Muscle of leg (tissue), 11 donors: ENCODE measurements around the gene BABAM2. TPM values are rescaled to one million over a fixed set of nuclear protein-coding genes. Genes with fewer than 3 reads are reported as not detected.
A peak's percentile ranks its signal among the peaks of the same experiment; 100 is the strongest.

Experiments used
- DNase-seq: peaks from one replicate; pipeline ENCODE4 v3.0.0; 2013
- H3K27ac ChIP-seq: one replicate; pipeline ENCODE4 v1.5.1; 2013; ENCODE audit warnings: mild to moderate bottlenecking, low read length, control low read depth
- H3K27me3 ChIP-seq: one replicate; pipeline ENCODE4 v1.6.1; 2013; ENCODE audit warnings: low read length; ENCODE audit not compliant: control insufficient read depth, insufficient read depth
- H3K36me3 ChIP-seq: one replicate; pipeline ENCODE4 v1.6.1; 2013; ENCODE audit warnings: low read length; ENCODE audit not compliant: control insufficient read depth, insufficient read depth
- H3K4me1 ChIP-seq: one replicate; pipeline ENCODE4 v1.6.1; 2013; ENCODE audit warnings: low read length; ENCODE audit not compliant: control insufficient read depth, insufficient read depth
- H3K4me3 ChIP-seq: one replicate; pipeline ENCODE4 v1.5.1; 2013; ENCODE audit warnings: low read length, control low read depth
- H3K9me3 ChIP-seq: replicated peaks from 2 replicates; pipeline ENCODE4 v1.6.1; 2013; ENCODE audit warnings: low read depth, low read length; ENCODE audit not compliant: control insufficient read depth
- WGBS: methylation state at CpG from one replicate; pipeline ENCODE4 v1.1.5; 2013; ENCODE audit warnings: missing lambda C conversion rate; ENCODE audit not compliant: insufficient coverage; 5-methylcytosine and 5-hydroxymethylcytosine counted together
- polyA plus RNA-seq, 8 donors: library from polyadenylated mRNA; unstranded; fragments of 120-200 nt; gene quantifications; one replicate each; pipeline versions ENCODE4 v1.2.1 to v1.2.3, GENCODE V29; 2013; ENCODE audit warnings: inconsistent platforms in 1 of 8, low replicate concordance in 1 of 8; ENCODE audit not compliant: insufficient read length in 8 of 8, insufficient read depth in 1 of 8
- total RNA-seq: library from RNA; stranded (reverse); fragments of 120-200 nt; gene quantifications from one replicate; pipeline ENCODE4 v1.2.4, GENCODE V29; 2013

The BABAM2 gene
- total and polyA plus RNA-seq, 9 donors, result 16.1 to 23.6 (median 21.4) TPM

DNA sequence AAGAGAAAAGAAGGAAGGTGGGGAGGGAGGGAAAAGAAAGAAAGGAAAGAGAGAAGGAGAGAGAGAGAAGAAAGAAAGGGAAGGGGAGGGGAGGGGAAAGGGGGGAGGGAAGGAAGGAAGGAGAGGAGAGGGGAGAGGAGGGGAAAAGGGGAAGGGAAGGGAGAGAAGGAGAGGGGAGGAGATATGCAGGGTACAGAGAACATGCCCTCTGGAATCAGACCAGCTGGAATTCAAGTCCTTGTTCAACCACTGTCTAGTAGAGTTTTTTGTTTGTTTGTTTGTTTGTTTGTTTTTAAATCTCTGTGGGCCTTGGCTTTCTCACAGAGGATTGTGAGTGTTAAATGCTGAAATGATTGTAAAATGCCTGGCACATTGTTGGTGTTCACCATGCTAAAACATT lies 424.4 kb downstream of the BABAM2 start:
- H3K4me1 ChIP-seq, result peaks cover 18% of the 10 kb centered on the region
- peaks cover 2% of the 10 kb centered on the region for H3K36me3 ChIP-seq
- no peaks in the 10 kb centered on the region for H3K9me3 ChIP-seq
- DNase-seq, result no peak
- H3K27me3 ChIP-seq, result no peaks in the 10 kb centered on the region
- no peak overlapping the region for H3K4me3 ChIP-seq
- H3K27ac ChIP-seq, result no peak overlapping the region

GRCh38 chr2:28316546-28317335 lies 426.2 kb downstream of the BABAM2 start:
- DNase-seq, result no peak
- 87% methylated on average over 12 of the region's 14 CpGs for WGBS
- Histone ChIP-seq H3K4me1 (peaks cover 20% of the 10 kb centered on the region), H3K36me3 (no peaks in the 10 kb centered on the region), H3K27me3 (no peaks in the 10 kb centered on the region), H3K27ac (no peak overlapping the region), H3K9me3 (no peaks in the 10 kb centered on the region), H3K4me3 (no peak overlapping the region)

GRCh38 chr2:28317390-28317789 lies 426.9 kb downstream of the BABAM2 start:
- 90% methylated on average over 2 of the region's 2 CpGs for WGBS
- H3K36me3 ChIP-seq, result no peaks in the 10 kb centered on the region

DNA sequence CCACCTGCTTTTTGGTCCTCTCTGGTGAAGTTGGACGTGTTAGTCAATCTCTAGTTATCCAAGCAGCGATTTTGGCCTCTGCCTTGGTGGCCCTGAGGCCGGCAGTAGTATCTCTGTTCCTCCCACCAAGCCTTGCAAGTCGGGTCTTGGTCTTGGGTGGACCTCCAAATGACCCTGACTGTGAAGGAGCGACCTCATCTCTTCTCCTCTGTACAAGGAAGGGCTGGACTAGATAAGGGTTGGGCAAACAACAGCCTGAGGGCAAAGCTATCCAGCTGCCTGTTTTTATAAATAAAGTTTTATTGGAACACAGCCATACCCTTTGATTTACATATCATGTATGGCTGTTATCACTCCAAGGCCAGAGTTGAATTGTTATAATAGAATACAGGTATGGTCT lies 427.5 kb downstream of the BABAM2 start:
- DNase-seq, result no peak
- Histone ChIP-seq H3K27me3 (no peaks in the 10 kb centered on the region), H3K27ac (no peak overlapping the region), H3K4me1 (peaks cover 16% of the 10 kb centered on the region), H3K4me3 (no peak overlapping the region), H3K9me3 (no peaks in the 10 kb centered on the region), H3K36me3 (no peaks in the 10 kb centered on the region)
- WGBS, result 97% methylated on average over 3 of the region's 5 CpGs

More at GRCh38 chr2:28317390-28317789, 426.9 kb downstream of the BABAM2 start:
- Histone ChIP-seq H3K9me3 (no peaks in the 10 kb centered on the region), H3K27ac (no peak overlapping the region), H3K27me3 (no peaks in the 10 kb centered on the region), H3K4me3 (no peak overlapping the region), H3K4me1 (peaks cover 16% of the 10 kb centered on the region)
- DNase-seq, result no peak

- Histone ChIP-seq H3K27me3 (no peaks in the 10 kb centered on the region), H3K9me3 (no peaks in the 10 kb centered on the region), H3K4me3 (no peak overlapping the region), H3K4me1 (peaks cover 16% of the 10 kb centered on the region), H3K36me3 (no peaks in the 10 kb centered on the region), H3K27ac (no peak overlapping the region)
- 69% methylated on average over 3 of the region's 6 CpGs for WGBS
- DNase-seq, result no peak
Measured at GRCh38 chr2:28318462-28319117, 428.1 kb downstream of the BABAM2 start.

DNA sequence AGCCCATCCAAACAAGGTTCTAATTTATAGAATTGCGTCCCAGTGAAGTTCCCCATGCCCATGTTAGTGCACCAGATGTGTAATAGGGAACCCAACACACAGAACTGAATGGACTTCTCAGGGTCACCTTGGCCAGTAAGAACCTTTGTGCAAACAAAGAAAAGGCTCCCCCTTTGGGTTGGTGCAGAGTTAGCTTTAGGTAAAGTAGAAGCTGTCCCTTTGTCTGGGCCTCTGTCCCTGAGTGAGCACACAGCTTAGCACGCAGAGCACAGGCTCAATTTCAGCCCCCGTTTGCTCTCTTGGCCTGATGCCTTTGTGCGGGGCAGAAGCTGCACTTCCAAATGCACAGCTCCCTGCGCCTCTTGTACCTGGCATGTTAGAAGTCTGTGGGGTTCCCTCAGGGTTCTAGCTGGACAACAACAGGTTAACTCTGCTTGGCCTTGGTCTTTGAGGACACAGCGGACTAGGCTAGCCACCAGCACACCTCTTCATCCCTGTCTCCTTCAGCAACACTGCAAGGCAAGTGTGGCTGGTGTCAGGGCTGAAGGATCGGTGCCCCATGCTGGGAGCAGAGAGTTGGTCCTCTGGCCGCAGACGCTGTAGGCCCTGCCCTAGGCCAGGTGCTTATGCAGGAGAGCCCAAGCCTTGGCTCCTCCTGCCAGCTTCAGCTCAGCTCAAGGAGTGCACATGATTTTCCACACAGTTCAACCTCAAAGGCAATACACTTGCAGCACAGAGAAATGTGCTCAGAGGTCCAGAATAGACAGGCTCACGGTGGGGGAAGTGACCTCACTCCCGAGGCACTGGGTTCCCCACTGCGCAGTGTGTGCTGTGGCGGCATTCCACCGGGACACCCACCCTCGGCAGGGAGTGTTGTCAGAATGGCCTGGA lies 428.8 kb downstream of the BABAM2 start:
- 63% methylated on average over 12 of the region's 15 CpGs for WGBS
- Histone ChIP-seq H3K4me1 (peaks cover 16% of the 10 kb centered on the region), H3K4me3 (no peak overlapping the region), H3K9me3 (no peaks in the 10 kb centered on the region), H3K27me3 (no peaks in the 10 kb centered on the region), H3K36me3 (no peaks in the 10 kb centered on the region), H3K27ac (peak overlapping the region; percentile 15)
- DNase-seq, result no peak

DNA sequence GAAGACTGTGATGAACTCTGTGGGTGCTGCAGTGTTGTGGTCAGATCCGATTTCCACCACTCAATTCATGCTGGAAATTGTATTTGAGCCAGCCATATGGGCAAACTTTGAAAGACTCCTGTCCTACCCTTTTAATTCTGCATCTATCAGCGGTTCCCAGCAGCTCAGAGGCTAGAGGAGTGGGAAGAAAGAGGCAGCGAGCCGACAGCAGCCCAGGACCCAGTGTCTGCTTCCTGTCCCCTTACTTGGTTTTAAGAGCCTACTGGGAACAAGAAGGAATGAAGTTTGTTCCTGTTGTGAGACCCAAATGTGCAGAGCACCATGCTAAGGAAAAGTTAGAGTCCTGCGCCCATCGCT lies 429.5 kb downstream of the BABAM2 start:
- H3K4me1 ChIP-seq, result peaks cover 16% of the 10 kb centered on the region

DNA sequence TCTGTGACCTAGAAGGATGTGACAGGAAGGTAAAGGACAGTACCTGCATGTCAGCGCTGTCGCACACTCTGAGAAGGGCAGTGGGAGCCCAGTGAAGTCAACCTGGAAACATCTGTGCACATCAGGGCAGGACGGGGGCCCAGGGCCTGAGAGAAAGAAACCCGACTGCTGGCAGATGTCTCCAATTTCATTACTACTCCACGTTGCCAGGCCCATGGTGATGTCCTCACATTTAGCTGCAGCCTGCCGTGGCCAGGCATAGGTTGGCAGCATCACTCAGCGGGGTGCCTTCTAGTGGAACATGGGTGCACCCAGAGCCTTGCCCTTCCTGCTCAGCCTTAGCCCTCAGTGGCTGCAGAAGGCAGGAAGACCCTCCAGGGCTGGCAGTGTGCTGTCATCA lies 429.8 kb downstream of the BABAM2 start:
- no peaks in the 10 kb centered on the region for H3K36me3 ChIP-seq
- no peak overlapping the region for H3K4me3 ChIP-seq
- no peak overlapping the region for H3K27ac ChIP-seq

More for the DNA sequence above, 429.5 kb downstream of the BABAM2 start:
- Histone ChIP-seq H3K9me3 (no peaks in the 10 kb centered on the region), H3K27ac (no peak overlapping the region), H3K4me3 (no peak overlapping the region), H3K27me3 (no peaks in the 10 kb centered on the region), H3K36me3 (no peaks in the 10 kb centered on the region)
- 62% methylated on average over 4 of the region's 6 CpGs for WGBS
- no peak for DNase-seq

DNA sequence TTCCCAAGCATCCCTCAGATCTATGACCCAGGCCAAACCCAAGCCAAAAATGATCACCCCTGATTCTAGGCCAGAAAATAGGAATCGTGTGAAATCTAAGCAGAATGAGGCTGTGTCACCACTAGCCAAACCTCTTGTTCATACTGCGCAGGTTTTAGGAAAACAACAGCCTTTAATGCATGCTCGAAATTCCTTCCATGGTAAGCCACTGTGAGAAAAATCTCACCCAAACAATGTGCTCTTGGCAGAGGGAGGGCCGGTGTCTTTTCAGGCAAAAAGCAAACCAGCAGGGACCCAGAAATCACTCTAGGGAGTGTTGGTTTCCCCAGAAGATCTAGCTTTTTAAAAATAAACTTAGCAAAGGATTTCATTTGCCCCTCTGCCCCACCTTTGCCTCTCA lies 430.9 kb downstream of the BABAM2 start:
- Histone ChIP-seq H3K36me3 (no peaks in the 10 kb centered on the region), H3K9me3 (no peaks in the 10 kb centered on the region), H3K4me3 (no peak overlapping the region), H3K4me1 (peaks cover 29% of the 10 kb centered on the region), H3K27me3 (no peaks in the 10 kb centered on the region), H3K27ac (no peak overlapping the region)
- WGBS, result 56% methylated on average over 3 of the region's 4 CpGs
- no peak for DNase-seq

More for the DNA sequence above, 429.8 kb downstream of the BABAM2 start:
- Histone ChIP-seq H3K9me3 (no peaks in the 10 kb centered on the region), H3K4me1 (peaks cover 19% of the 10 kb centered on the region), H3K27me3 (no peaks in the 10 kb centered on the region)
- no peak for DNase-seq
- WGBS, result 78% methylated on average over 4 of the region's 7 CpGs

- peaks cover 36% of the 10 kb centered on the region for H3K4me1 ChIP-seq
- no peak for DNase-seq
- H3K27me3 ChIP-seq, result no peaks in the 10 kb centered on the region
- H3K36me3 ChIP-seq, result no peaks in the 10 kb centered on the region
- H3K4me3 ChIP-seq, result no peak overlapping the region
- H3K27ac ChIP-seq, result no peak overlapping the region
- H3K9me3 ChIP-seq, result no peaks in the 10 kb centered on the region
- WGBS, result 94% methylated on average over 2 of the region's 5 CpGs
Measured at GRCh38 chr2:28322051-28322450, 431.5 kb downstream of the BABAM2 start.
